ENCODE results near the gene DBNDD2. TPM values are rescaled to one million over a fixed set of nuclear protein-coding genes. Genes with fewer than 3 reads are reported as not detected.

DBNDD2 gene
- total RNA-seq, 1 experiment from 2014 or later: 58.7 TPM

DNA sequence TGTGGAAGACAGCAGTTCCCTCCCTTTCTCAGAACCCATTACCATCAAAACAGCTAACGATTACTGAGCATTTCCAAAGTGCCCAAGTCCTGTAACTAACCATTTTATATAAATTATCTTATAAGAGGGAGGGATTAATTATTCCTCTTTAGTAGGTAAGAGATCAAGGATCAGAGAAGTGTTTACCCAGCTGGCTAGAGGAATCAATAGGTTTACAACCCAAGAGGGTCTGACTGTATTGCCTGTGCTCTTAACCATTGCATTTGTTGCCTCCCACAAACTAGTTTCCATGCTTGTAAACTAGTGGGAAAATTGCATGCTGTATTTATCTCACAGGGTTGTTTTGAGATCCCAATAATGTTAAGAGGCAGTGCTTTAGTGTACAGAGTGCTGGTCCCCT lies 3.7 kb upstream of the DBNDD2 start:
- Mint-ChIP-seq H3K4me3 (peak overlapping the region; percentile 78), H3K27ac (no peak overlapping the region), H3K27me3 (ENCODE audit: low read depth) (peaks cover 39% of the 10 kb centered on the region), H3K4me1 (peaks cover 12% of the 10 kb centered on the region), H3K36me3 (peaks cover 29% of the 10 kb centered on the region), H3K9me3 (peaks cover 33% of the 10 kb centered on the region)
- no peak for DNase-seq (ENCODE audit: low spot score)
- ATAC-seq: no peak
- POLR2A ChIA-PET: no interaction called here
- TF ChIP-seq ELF4 (CRISPR knock-in tag; IDR thresholded peaks at IDR 0.05; ENCODE audit: low read depth) (no peak), IRF1 (CRISPR knock-in tag; IDR thresholded peaks at IDR 0.05) (no peak), TCF7 (CRISPR knock-in tag; IDR thresholded peaks at IDR 0.05; ENCODE audit: low read depth) (no peak), FOXJ3 (CRISPR knock-in tag; IDR thresholded peaks at IDR 0.05; ENCODE audit: borderline replicate concordance) (no peak), EMX1 (CRISPR knock-in tag; IDR thresholded peaks at IDR 0.05) (no peak), ZNF138 (CRISPR knock-in tag; conservative IDR thresholded peaks at IDR 0.05) (no peak), ZNF121 (CRISPR knock-in tag; IDR thresholded peaks at IDR 0.05) (no peak)
- TF ChIP-seq, protein P1, sequence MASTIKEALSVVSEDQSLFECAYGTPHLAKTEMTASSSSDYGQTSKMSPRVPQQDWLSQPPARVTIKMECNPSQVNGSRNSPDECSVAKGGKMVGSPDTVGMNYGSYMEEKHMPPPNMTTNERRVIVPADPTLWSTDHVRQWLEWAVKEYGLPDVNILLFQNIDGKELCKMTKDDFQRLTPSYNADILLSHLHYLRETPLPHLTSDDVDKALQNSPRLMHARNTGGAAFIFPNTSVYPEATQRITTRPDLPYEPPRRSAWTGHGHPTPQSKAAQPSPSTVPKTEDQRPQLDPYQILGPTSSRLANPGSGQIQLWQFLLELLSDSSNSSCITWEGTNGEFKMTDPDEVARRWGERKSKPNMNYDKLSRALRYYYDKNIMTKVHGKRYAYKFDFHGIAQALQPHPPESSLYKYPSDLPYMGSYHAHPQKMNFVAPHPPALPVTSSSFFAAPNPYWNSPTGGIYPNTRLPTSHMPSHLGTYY (CRISPR knock-in tag; IDR thresholded peaks at IDR 0.05): no peak
- CTCF ChIA-PET: interaction anchor here (1.6 kb wide), 1 partner anchor 31 kb away, joined by 6 read pairs; no protein-coding TSS in a partner anchor

DNA sequence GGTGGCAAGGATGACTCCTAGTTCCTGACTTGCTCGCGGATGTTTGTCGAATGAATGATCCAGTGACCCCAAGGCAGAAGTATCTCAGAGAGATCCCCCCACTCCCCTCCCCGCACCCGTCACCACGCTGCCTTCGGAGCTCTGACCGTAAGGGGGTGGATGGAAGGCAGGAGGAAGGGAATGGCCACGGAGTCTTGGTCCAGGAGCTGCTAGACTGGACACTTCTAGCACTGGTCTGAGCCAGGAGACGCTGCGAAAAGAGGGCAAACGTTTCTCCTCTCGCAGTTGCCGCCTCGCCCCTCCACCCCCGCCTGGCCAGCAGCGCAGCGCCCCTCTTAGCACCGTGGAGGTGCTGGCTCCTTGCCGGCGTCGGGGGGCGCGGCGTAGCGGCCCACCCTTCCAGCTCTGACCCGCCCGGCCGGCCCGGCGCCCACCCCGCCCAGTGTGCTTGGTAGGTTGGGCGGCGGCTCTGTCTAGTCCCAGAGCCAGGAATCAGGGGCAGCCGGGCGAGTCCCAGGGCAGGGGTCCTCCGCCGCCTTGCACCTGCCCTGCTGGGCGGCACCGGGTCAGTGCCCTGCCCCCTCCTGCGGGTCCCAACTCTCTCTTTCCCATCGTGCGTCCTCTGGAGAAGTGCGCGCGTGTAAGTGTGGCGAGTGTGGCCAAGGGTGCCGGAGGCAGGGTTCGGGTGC lies 2.4 kb upstream of the DBNDD2 start:
- DNase-seq (ENCODE audit: low spot score) (peak; percentile 47), ATAC-seq (peak; percentile 65)
- ChIA-PET CTCF (interaction anchor here (1.2 to 3.5 kb wide), 8 partner anchors 10 to 112 kb away, joined by 4 to 56 read pairs (median 9); partner anchors contain the start of genes PIGT and SYS1), POLR2A (interaction anchor here (1.0 to 2.2 kb wide), 4 partner anchors 29 to 47 kb away, joined by 3 to 9 read pairs (median 4); partner anchors contain the start of gene SYS1)
- Mint-ChIP-seq H3K9me3 (peaks cover 20% of the 10 kb centered on the region), H3K27me3 (ENCODE audit: low read depth) (peaks cover 29% of the 10 kb centered on the region), H3K4me1 (peaks cover 12% of the 10 kb centered on the region), H3K36me3 (peaks cover 24% of the 10 kb centered on the region), H3K27ac (no peak overlapping the region), H3K4me3 (peak overlapping the region; percentile 78)
- TF ChIP-seq FOXP1 (CRISPR knock-in tag; IDR thresholded peaks at IDR 0.05; ENCODE audit: borderline replicate concordance): 0 out of 2 replicates have a peak, but pooled peaks have one; percentile 15
- no peak for TF ChIP-seq ESRRA (CRISPR knock-in tag; IDR thresholded peaks at IDR 0.05; ENCODE audit: borderline replicate concordance)
- TF ChIP-seq, protein P1 (CRISPR knock-in tag; IDR thresholded peaks at IDR 0.05): no peak
- 0 out of 2 replicates have a peak, but pooled peaks have one; percentile 45 for TF ChIP-seq ARID4B (CRISPR knock-in tag; IDR thresholded peaks at IDR 0.05; ENCODE audit: borderline replicate concordance)
- no peak for TF ChIP-seq SP1 (CRISPR knock-in tag; conservative IDR thresholded peaks at IDR 0.05)
- TF ChIP-seq, protein P2, sequence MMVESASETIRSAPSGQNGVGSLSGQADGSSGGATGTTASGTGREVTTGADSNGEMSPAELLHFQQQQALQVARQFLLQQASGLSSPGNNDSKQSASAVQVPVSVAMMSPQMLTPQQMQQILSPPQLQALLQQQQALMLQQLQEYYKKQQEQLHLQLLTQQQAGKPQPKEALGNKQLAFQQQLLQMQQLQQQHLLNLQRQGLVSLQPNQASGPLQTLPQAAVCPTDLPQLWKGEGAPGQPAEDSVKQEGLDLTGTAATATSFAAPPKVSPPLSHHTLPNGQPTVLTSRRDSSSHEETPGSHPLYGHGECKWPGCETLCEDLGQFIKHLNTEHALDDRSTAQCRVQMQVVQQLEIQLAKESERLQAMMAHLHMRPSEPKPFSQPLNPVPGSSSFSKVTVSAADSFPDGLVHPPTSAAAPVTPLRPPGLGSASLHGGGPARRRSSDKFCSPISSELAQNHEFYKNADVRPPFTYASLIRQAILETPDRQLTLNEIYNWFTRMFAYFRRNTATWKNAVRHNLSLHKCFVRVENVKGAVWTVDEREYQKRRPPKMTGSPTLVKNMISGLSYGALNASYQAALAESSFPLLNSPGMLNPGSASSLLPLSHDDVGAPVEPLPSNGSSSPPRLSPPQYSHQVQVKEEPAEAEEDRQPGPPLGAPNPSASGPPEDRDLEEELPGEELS (CRISPR knock-in tag; IDR thresholded peaks at IDR 0.05): 0 out of 2 replicates have a peak, but pooled peaks have one; percentile 37
- TF ChIP-seq USF1 (CRISPR knock-in tag; IDR thresholded peaks at IDR 0.05): peak; percentile 56; the same call in 1 of the 2 replicates
- no peak for TF ChIP-seq ZNF281 (CRISPR knock-in tag; IDR thresholded peaks at IDR 0.05)
- TF ChIP-seq E2F5 (CRISPR knock-in tag; IDR thresholded peaks at IDR 0.05): 0 out of 2 replicates have a peak, but pooled peaks have one; percentile 19
- no peak for TF ChIP-seq CBFB (CRISPR knock-in tag; IDR thresholded peaks at IDR 0.05; ENCODE audit: low read depth)
